Aorta (tissue), 5 donors: ENCODE results near the gene COL9A1. TPM values are rescaled to one million over a fixed set of nuclear protein-coding genes. Genes with fewer than 3 reads are reported as not detected.

Experiments used
- ATAC-seq: fragments of 200-7000 bp; cut with Tn5 transposase; one replicate; pipeline ENCODE4 v1.9.1; 2022; ENCODE audit warnings: moderate library complexity; ENCODE audit not compliant: low FRiP score
- DNase-seq, 2 donors: peaks; one replicate each; pipeline ENCODE4 v3.0.0-alpha.2; 2020
- H3K27ac ChIP-seq, 2 donors: one replicate each; pipeline ENCODE4 v1.5.1; 2013; ENCODE audit warnings: low read length in 2 of 2, mild to moderate bottlenecking in 2 of 2, moderate library complexity in 2 of 2, control low read depth in 1 of 2, inconsistent platforms in 1 of 2, low read depth in 1 of 2
- H3K27me3 ChIP-seq, 2 donors: one replicate each; pipeline ENCODE4 v1.6.1; 2013; ENCODE audit warnings: control low read depth in 1 of 2, low read length in 1 of 2, mild to moderate bottlenecking in 1 of 2, moderate library complexity in 1 of 2; ENCODE audit not compliant: insufficient read depth in 2 of 2, control insufficient read depth in 1 of 2
- H3K36me3 ChIP-seq, 2 donors: one replicate each; pipeline ENCODE4 v1.6.1; 2013; ENCODE audit warnings: control low read depth in 1 of 2, low read length in 1 of 2, mild to moderate bottlenecking in 1 of 2; ENCODE audit not compliant: insufficient read depth in 2 of 2, control insufficient read depth in 1 of 2
- H3K4me1 ChIP-seq, 2 donors: one replicate each; pipeline ENCODE4 v1.6.1; 2013; ENCODE audit warnings: low read length in 2 of 2, control low read depth in 1 of 2, mild to moderate bottlenecking in 1 of 2, moderate library complexity in 1 of 2; ENCODE audit not compliant: insufficient read depth in 2 of 2, control insufficient read depth in 1 of 2
- H3K4me3 ChIP-seq, 2 donors: one replicate each; pipeline ENCODE4 v1.5.1; 2013; ENCODE audit warnings: low read length in 2 of 2, control low read depth in 1 of 2, mild to moderate bottlenecking in 1 of 2
- H3K9me3 ChIP-seq: one replicate; pipeline ENCODE4 v1.6.1; 2013; ENCODE audit warnings: mild to moderate bottlenecking, low read length; ENCODE audit not compliant: control insufficient read depth
- WGBS, 2 donors: extraction: QIAGEN DNeasy Blood & Tissue Kit; methylation state at CpG; one replicate each; pipeline ENCODE4 v1.1.7; 2013; 5-methylcytosine and 5-hydroxymethylcytosine counted together
- intact Hi-C, 2 donors: fragments of 100-400 bp; cut with DNase I; formaldehyde crosslinking; loops; one replicate each; pipeline versions ENCODE4 v1.14.2 to v1.15.0; 2022
- polyA plus RNA-seq, 2 donors: library from polyadenylated mRNA; stranded (reverse); fragments of 200-250 nt; gene quantifications; one replicate each; pipeline ENCODE4 v1.2.3, GENCODE V29; 2013
- total RNA-seq, 2 donors: library from RNA; stranded (reverse); fragmentation: NEBNext Ultra II Directional; extraction: Animal tissue kit (Norgen Biotek cat#: 25700); gene quantifications; one replicate each; pipeline ENCODE4 v1.2.1, GENCODE V29; 2021
- donor health status: healthy with polysubstance abuse.
- donor health status: Bipolar disorder and iron deficiency.
- donor health status: DM: no; HTN: no; CAD: no.
- donor health status: DM: no; HTN: no; CAD: no.
- donor health status: DM: yes; HTN: yes; CAD: no.

Gene COL9A1
- total and polyA plus RNA-seq, 4 donors, result 1.3 TPM; not detected in 3

DNA sequence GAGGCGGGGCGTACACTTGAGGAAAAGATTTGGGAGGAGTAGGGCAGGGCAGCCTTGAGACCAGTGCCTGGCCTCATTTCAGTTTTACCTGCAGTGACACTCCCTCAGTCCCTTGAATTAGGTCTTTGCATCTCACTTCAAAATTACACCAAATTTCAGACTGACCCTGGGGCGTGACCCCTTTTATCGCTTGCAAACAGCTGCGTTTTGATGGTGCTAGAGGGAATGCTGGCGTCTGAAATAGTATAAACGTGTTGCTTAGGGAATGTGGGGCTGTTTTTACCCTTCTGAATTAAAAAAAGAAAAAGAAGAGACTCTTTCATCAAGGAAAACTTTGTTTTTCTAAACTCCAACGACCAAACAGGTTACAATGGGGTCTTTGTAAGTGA is 21.0 kb downstream of the COL9A1 start:
- no peaks in the 10 kb centered on the region for H3K4me1 ChIP-seq
- WGBS, 2 donors, result 32 to 40% methylated on average over 8 of the region's 8 CpGs
- ATAC-seq (no peak), DNase-seq (no peak)
- no peak overlapping the region for H3K27ac ChIP-seq
- no peaks in the 10 kb centered on the region for H3K36me3 ChIP-seq
- H3K27me3 ChIP-seq, result no peaks in the 10 kb centered on the region
- no peaks in the 10 kb centered on the region for H3K9me3 ChIP-seq
- H3K4me3 ChIP-seq, result no peak overlapping the region
- intact Hi-C loops, result no loop called here

DNA sequence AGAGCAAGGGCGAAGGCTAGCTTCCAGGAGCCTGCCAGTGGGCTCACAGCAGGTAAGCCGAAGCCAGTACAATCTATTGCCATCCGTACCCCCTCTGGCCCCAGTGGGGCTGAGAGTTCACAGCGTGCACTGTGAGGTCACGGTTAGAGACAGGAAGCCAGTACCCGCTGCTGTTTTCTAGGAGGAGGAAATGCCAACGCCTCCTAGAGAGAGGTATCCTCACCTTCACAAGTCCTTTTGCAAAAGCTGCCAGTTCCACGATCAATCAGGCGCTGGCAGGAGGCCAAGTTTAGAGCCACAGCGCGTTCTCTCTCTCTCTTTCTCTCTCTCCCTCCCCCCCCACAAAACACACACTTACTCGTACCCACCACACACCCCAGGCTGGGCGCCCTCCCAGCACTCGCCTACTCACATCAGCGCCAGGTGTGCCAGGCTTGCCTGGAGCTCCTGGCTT is 22.5 kb downstream of the COL9A1 start:
- intact Hi-C loops, result no loop called here
- Histone ChIP-seq H3K27me3 (no peaks in the 10 kb centered on the region), H3K4me3 (no peak overlapping the region), H3K36me3 (no peaks in the 10 kb centered on the region), H3K9me3 (no peaks in the 10 kb centered on the region), H3K4me1 (no peaks in the 10 kb centered on the region), H3K27ac (no peak overlapping the region)
- WGBS, 2 donors, result 54 to 63% methylated on average over 15 of the region's 15 CpGs
- no peak for DNase-seq
- no peak for ATAC-seq

DNA sequence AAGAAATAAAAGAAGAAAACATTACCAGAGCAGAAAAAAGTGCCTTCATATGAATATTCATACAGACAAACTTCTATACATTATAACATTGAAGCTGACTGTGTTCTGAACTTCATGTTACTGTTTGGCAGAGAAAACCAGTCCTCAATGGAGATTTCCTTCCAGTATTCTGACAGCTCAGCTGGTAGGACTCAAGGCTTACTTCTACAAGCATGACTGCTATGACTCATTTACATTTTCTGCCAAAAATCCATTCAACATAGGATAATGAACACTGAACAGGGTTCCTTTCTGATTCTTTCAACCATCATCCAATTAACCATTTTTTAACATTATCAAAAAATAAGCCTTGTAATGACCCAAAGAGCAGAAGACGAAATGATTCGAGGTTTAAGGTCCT is 25.4 kb downstream of the COL9A1 start:
- intact Hi-C loops, result no loop called here
- Histone ChIP-seq H3K4me3 (no peak overlapping the region), H3K27me3 (no peaks in the 10 kb centered on the region), H3K27ac (no peak overlapping the region), H3K4me1 (no peaks in the 10 kb centered on the region), H3K36me3 (no peaks in the 10 kb centered on the region), H3K9me3 (no peaks in the 10 kb centered on the region)
- ATAC-seq (no peak), DNase-seq (no peak)
- 45 to 49% methylated on average over 2 of the region's 2 CpGs for WGBS, 2 donors

DNA sequence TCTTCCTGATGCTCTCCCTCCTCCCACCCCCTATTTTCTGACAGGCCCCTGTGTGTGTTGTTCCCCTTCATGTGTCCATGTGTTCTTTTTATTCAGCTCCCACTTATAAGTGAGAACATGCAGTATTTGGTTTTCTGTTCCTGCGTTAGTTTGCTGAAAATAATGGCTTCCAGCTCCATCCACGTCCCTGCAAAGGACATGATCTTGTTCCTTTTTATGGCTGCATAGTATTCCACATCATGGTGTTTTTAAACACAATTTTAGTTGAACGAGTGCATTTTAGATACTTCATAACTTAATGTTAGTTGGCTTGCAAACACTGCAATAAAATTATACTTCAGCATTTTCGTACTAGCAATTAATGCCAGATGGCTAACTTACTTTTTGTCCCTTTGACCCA is 28.5 kb downstream of the COL9A1 start:
- no peaks in the 10 kb centered on the region for H3K27me3 ChIP-seq
- ATAC-seq, result no peak
- no peak overlapping the region for H3K4me3 ChIP-seq
- DNase-seq, result no peak
- intact Hi-C loops, result no loop called here
- H3K4me1 ChIP-seq, result no peaks in the 10 kb centered on the region
- 90 to 92% methylated on average over 4 of the region's 4 CpGs for WGBS, 2 donors
- no peaks in the 10 kb centered on the region for H3K36me3 ChIP-seq
- H3K9me3 ChIP-seq, result no peaks in the 10 kb centered on the region
- no peak overlapping the region for H3K27ac ChIP-seq

DNA sequence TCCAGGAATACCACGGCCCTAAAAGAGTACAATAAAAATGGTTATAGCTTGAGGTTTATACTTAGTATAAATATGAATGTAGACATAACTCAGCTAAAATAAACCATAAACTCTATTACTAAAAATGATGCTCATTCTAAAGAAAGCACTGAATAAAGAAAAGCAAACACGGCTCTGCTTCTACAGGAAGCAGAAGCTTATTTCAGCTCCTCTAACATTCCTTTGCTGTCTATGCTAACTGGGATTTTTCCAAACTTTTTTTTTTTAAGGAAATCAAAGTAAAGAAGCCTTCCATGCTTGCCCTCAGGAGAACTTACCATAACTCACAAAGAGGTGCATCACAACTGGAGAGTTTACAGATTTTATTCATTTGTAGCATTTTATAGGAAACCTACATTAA is 30.8 kb downstream of the COL9A1 start:
- intact Hi-C loops, result no loop called here
- WGBS, 2 donors, result 13 to 15% methylated on average over 2 of the region's 2 CpGs

DNA sequence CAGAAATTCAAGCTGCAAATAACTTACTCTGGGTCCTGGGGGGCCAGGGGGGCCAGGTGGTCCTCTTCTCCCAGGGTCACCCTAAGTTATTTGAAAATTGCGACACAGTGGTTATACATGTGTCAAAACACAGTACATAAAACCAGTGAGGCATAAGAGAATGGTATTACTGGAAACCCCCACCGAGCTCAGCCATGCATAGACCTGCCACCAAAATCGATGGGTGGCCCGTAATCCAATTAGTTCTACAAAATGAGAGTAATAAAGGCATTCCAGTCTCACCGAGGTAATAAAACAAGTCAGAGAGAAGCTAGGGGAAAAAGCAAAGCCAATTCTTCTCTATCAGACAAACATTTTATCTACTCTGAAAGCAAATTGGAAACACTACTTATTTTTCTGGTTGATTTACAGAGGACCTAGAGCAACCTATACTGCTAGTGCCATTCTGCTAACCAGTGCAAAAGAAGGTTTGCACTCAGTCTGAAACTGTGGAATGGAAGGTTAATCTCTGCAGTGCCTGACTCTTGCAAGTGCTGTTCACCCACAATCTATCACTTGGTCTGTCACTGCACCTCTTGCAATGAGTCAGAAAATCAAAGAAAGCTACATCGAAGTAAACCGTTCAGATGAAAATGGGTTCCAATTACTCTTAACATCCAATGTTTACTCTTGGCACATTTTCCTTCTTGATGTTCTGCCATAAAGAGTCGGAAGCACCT is 32.4 kb downstream of the COL9A1 start:
- Histone ChIP-seq H3K27me3 (no peaks in the 10 kb centered on the region), H3K4me3 (no peak overlapping the region), H3K36me3 (no peaks in the 10 kb centered on the region), H3K27ac (no peak overlapping the region), H3K9me3 (no peaks in the 10 kb centered on the region), H3K4me1 (no peaks in the 10 kb centered on the region)
- 63 to 67% methylated on average over 8 of the region's 8 CpGs for WGBS, 2 donors
- DNase-seq, result no peak
- no peak for ATAC-seq
- intact Hi-C loops, result no loop called here

More for the DNA sequence above, 30.8 kb downstream of the COL9A1 start:
- Histone ChIP-seq H3K36me3 (no peaks in the 10 kb centered on the region), H3K4me3 (no peak overlapping the region), H3K27me3 (no peaks in the 10 kb centered on the region), H3K4me1 (no peaks in the 10 kb centered on the region), H3K27ac (no peak overlapping the region), H3K9me3 (no peaks in the 10 kb centered on the region)
- DNase-seq, result no peak
- ATAC-seq, result no peak

DNA sequence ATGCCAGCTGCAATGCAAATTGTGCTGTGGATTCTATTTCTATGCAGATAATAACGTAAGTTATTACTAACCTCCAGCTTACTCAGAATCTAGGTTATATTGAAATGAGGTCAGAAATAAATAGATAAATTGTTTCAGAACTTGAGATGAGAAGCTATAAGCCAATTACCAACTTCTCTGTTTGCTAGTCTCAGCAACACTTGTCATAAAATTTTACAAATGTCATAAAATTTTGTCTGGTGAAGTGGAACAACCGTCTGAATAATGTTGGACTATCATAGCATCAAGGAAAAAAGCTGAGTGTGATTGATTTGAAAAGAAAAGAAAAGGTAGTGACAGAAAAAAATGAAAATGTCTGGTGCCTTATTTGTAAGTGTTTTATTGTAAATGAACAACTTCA is 36.7 kb downstream of the COL9A1 start:
- Histone ChIP-seq H3K27me3 (no peaks in the 10 kb centered on the region), H3K27ac (no peak overlapping the region), H3K9me3 (no peaks in the 10 kb centered on the region), H3K4me3 (no peak overlapping the region), H3K36me3 (no peaks in the 10 kb centered on the region), H3K4me1 (no peaks in the 10 kb centered on the region)
- WGBS, 2 donors, result 32 to 42% methylated on average over 2 of the region's 2 CpGs
- intact Hi-C loops, result no loop called here
- no peak for DNase-seq
- no peak for ATAC-seq

DNA sequence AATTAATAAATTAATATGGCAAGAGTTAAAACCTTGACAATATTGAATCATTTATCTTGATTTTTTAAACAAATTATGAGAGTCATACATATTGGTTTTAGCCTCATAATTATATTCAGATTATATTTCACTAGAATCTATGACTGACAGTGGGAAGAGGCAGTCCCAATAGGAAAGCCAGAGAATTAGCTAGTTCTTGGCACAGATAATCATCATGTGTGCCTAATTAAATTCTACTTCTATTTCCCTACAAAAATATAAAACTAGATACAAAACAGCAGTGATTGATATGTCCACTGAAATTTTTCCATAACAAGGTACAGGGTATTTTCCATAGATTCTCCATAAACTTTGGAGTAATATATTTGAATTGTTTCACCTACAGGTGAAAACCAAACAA is 38.6 kb downstream of the COL9A1 start:
- H3K36me3 ChIP-seq, result no peaks in the 10 kb centered on the region
- no peaks in the 10 kb centered on the region for H3K9me3 ChIP-seq
- intact Hi-C loops, result no loop called here
- no peaks in the 10 kb centered on the region for H3K4me1 ChIP-seq
- no peaks in the 10 kb centered on the region for H3K27me3 ChIP-seq
- H3K4me3 ChIP-seq, result no peak overlapping the region
- H3K27ac ChIP-seq, result no peak overlapping the region
- ATAC-seq (no peak), DNase-seq (no peak)

DNA sequence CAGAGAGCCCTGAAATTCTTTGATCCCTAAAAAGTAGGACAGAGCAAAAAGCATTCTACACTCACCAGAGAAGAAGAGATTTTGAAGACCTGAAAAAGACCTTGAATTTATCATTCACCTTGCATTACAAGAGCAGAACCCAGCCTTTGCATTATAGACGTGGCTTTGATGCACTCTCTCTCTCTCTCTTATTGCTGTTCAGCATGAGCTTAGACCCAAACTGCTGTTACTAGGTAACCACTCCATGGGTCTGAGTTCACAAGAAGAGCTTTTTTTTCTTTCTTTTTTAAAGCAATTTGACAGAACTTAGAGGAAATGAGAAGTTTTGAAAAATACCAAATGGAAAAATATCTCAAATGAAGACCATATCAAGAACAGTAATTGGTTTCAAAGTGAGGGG is 44.4 kb downstream of the COL9A1 start:
- WGBS, 2 donors, result 17 to 40% methylated on average over 1 of the region's 1 CpG
- H3K4me3 ChIP-seq, result no peak overlapping the region
- peaks cover 1% of the 10 kb centered on the region for H3K9me3 ChIP-seq
- H3K4me1 ChIP-seq, result no peaks in the 10 kb centered on the region
- DNase-seq, result no peak
- no peak overlapping the region for H3K27ac ChIP-seq
- intact Hi-C loops, result no loop called here
- ATAC-seq, result no peak
- H3K36me3 ChIP-seq, result no peaks in the 10 kb centered on the region
- H3K27me3 ChIP-seq, result no peaks in the 10 kb centered on the region
